IMR-90 (cell line): Measurements from ENCODE around the gene TSR3. TPM values are rescaled to one million over a fixed set of nuclear protein-coding genes. Genes with fewer than 3 reads are reported as not detected.

ENCODE experiments used
- ATAC-seq: fragments of 200-7000 bp; cut with Tn5 transposase; 2 replicates; pipeline ENCODE4 v1.9.1; 2020; ENCODE audit warnings: low read depth, mild to moderate bottlenecking, moderate library complexity
- BruUV-seq: library from RNA; stranded (reverse); fragments of 400-500 nt; replicated peaks from 2 replicates; lab custom pipeline; 2021; lab: Mats Ljungman, UMichigan
- CTCF ChIA-PET: fragments of 300-600 bp; formaldehyde crosslinking; extraction: SDS; loops from one replicate; lab custom pipeline; 2021; ENCODE audit warnings: antibody characterized with exemption; lab: Yijun Ruan, JAX
- POLR2A ChIA-PET: fragments of 300-600 bp; sonication (Branson Sonifier 250); formaldehyde crosslinking; loops from one replicate; lab custom pipeline; 2022; ENCODE audit warnings: antibody characterized with exemption; ENCODE audit not compliant: unreplicated experiment; lab: Charles Lee
- DNase-seq: peaks from one replicate; pipeline ENCODE4 v3.0.0; 2013
- H2AFZ ChIP-seq: replicated peaks from 2 replicates; pipeline ENCODE3; 2013; ENCODE audit warnings: low read length, mild to moderate bottlenecking; ENCODE audit not compliant: poor library complexity
- H2AK5ac ChIP-seq: 2 replicates; pipeline ENCODE4 v1.6.1; 2013; ENCODE audit warnings: low read depth, low read length, inconsistent platforms
- H2AK9ac ChIP-seq: replicated peaks from 2 replicates; pipeline ENCODE3; 2013; ENCODE audit warnings: mild to moderate bottlenecking, low read depth, low read length, moderate library complexity; ENCODE audit not compliant: poor library complexity
- H2BK120ac ChIP-seq: 2 replicates; pipeline ENCODE4 v1.6.1; 2013; ENCODE audit warnings: low read depth, low read length, inconsistent platforms
- H2BK15ac ChIP-seq: 3 replicates; pipeline ENCODE4 v1.6.1; 2013; ENCODE audit warnings: low read depth, low read length, inconsistent platforms
- H2BK20ac ChIP-seq: 2 replicates; pipeline ENCODE4 v1.6.1; 2013; ENCODE audit warnings: low read depth, mild to moderate bottlenecking, inconsistent platforms, low read length, moderate library complexity
- H2BK5ac ChIP-seq: 2 replicates; pipeline ENCODE4 v1.6.1; 2013; ENCODE audit warnings: mild to moderate bottlenecking, low read depth, low read length, inconsistent platforms; ENCODE audit not compliant: poor library complexity, severe bottlenecking
- H3K14ac ChIP-seq: replicated peaks from 2 replicates; pipeline ENCODE4 v1.6.1; 2013; ENCODE audit warnings: low read depth, low read length, inconsistent platforms
- H3K18ac ChIP-seq: 2 replicates; pipeline ENCODE4 v1.6.1; 2013; ENCODE audit warnings: low read depth, low read length, control low read depth
- H3K23ac ChIP-seq: 2 replicates; pipeline ENCODE4 v1.6.1; 2013; ENCODE audit warnings: low read depth, low read length, inconsistent platforms
- H3K27ac ChIP-seq: 2 replicates; pipeline ENCODE4 v1.5.1; 2013; ENCODE audit warnings: mild to moderate bottlenecking, control low read depth, low read length; ENCODE audit not compliant: insufficient read depth
- H3K27me3 ChIP-seq: 2 replicates; pipeline ENCODE4 v1.6.1; 2013; ENCODE audit warnings: low read length; ENCODE audit not compliant: control insufficient read depth, insufficient read depth
- H3K36me3 ChIP-seq: 2 replicates; pipeline ENCODE4 v1.6.1; 2013; ENCODE audit warnings: low read length, mixed read lengths; ENCODE audit not compliant: control insufficient read depth, insufficient read depth
- H3K4ac ChIP-seq: 2 replicates; pipeline ENCODE4 v1.6.1; 2013; ENCODE audit warnings: low read depth, low read length, inconsistent platforms
- H3K4me1 ChIP-seq: 2 replicates; pipeline ENCODE4 v1.6.1; 2013; ENCODE audit warnings: low read length, mixed read lengths; ENCODE audit not compliant: control insufficient read depth, insufficient read depth
- H3K4me2 ChIP-seq: 2 replicates; pipeline ENCODE4 v1.6.1; 2013; ENCODE audit warnings: low read depth, mild to moderate bottlenecking, control low read depth, low read length, moderate library complexity
- H3K4me3 ChIP-seq: 2 replicates; pipeline ENCODE4 v1.5.1; 2013; ENCODE audit warnings: low read depth, mild to moderate bottlenecking, control low read depth, low read length, moderate library complexity; ENCODE audit not compliant: insufficient read depth
- H3K56ac ChIP-seq: 2 replicates; pipeline ENCODE4 v1.6.1; 2013; ENCODE audit warnings: low read length, inconsistent platforms; ENCODE audit not compliant: insufficient read depth; ENCODE audit errors: extremely low read depth
- H3K79me1 ChIP-seq, 2 experiments: 2 replicates each; pipeline ENCODE4 v1.6.1; 2013; ENCODE audit warnings: low read length in 2 of 2, inconsistent platforms in 1 of 2, low read depth in 1 of 2
- H3K9ac ChIP-seq: 2 replicates; pipeline ENCODE4 v1.6.1; 2013; ENCODE audit warnings: low read depth, low read length, control low read depth
- H3K9me1 ChIP-seq: 2 replicates; pipeline ENCODE4 v1.6.1; 2013; ENCODE audit warnings: low read length, inconsistent platforms; ENCODE audit not compliant: insufficient read depth
- H3K9me3 ChIP-seq: 2 replicates; pipeline ENCODE4 v1.6.1; 2013; ENCODE audit warnings: low read length; ENCODE audit not compliant: control insufficient read depth, insufficient read depth
- H4K20me1 ChIP-seq: 2 replicates; pipeline ENCODE4 v1.6.1; 2013; ENCODE audit warnings: low read length, inconsistent platforms; ENCODE audit not compliant: insufficient read depth
- H4K5ac ChIP-seq: 2 replicates; pipeline ENCODE4 v1.6.1; 2013; ENCODE audit warnings: mild to moderate bottlenecking, low read depth, low read length, control low read depth
- H4K8ac ChIP-seq, 2 experiments: 2 replicates each; pipeline ENCODE4 v1.6.1; 2013; ENCODE audit warnings: low read depth in 2 of 2, low read length in 2 of 2, control low read depth in 1 of 2, inconsistent platforms in 1 of 2
- H4K91ac ChIP-seq: 2 replicates; pipeline ENCODE4 v1.6.1; 2013; ENCODE audit warnings: low read depth, low read length, inconsistent platforms; ENCODE audit not compliant: insufficient read depth
- BHLHE40 ChIP-seq: fragments of 150-350 bp; IDR thresholded peaks from 2 replicates; pipeline ENCODE4 v1.6.1; 2016; ENCODE audit warnings: mild to moderate bottlenecking, low read depth, low read length
- CEBPB ChIP-seq: IDR thresholded peaks from 2 replicates; pipeline ENCODE4 v1.6.1; 2012; ENCODE audit warnings: low read depth, low read length, improper control_type of control experiment
- FOS ChIP-seq: fragments of 150-350 bp; IDR thresholded peaks from 2 replicates; pipeline ENCODE4 v1.6.1; 2016; ENCODE audit warnings: low read depth, low read length
- MAFK ChIP-seq: IDR thresholded peaks from 2 replicates; pipeline ENCODE4 v1.6.1; 2012; ENCODE audit warnings: low read depth, low read length, improper control_type of control experiment
- MAZ ChIP-seq: IDR thresholded peaks from 2 replicates; pipeline ENCODE4 v1.6.1; 2012; ENCODE audit warnings: low read depth, mild to moderate bottlenecking, low read length, improper control_type of control experiment, moderate library complexity, borderline replicate concordance
- MXI1 ChIP-seq: IDR thresholded peaks from 2 replicates; pipeline ENCODE4 v1.6.1; 2012; ENCODE audit warnings: low read depth, mild to moderate bottlenecking, low read length, moderate library complexity, borderline replicate concordance
- NFE2L2 ChIP-seq: fragments of 150-350 bp; IDR thresholded peaks from 2 replicates; pipeline ENCODE4 v1.6.1; 2016; ENCODE audit warnings: low read depth, mild to moderate bottlenecking, low read length
- POLR2A ChIP-seq: IDR thresholded peaks from 2 replicates; pipeline ENCODE4 v1.6.1; 2012; ENCODE audit warnings: mild to moderate bottlenecking, low read depth, low read length
- RAD21 ChIP-seq: IDR thresholded peaks from 2 replicates; pipeline ENCODE4 v1.6.1; 2012; ENCODE audit warnings: low read length, improper control_type of control experiment
- RFX5 ChIP-seq: IDR thresholded peaks from 2 replicates; pipeline ENCODE4 v1.8.0; 2012; ENCODE audit warnings: low read depth, mild to moderate bottlenecking, low read length, moderate library complexity
- SMC3 ChIP-seq: fragments of 150-350 bp; IDR thresholded peaks from 2 replicates; pipeline ENCODE4 v1.6.1; 2016; ENCODE audit warnings: low read depth, mild to moderate bottlenecking, antibody characterized with exemption, low read length, moderate library complexity
- WGBS, 2 experiments: methylation state at CpG; one replicate each; pipeline versions ENCODE4 v1.1.5 to v1.1.7; 2013; ENCODE audit warnings: missing lambda C conversion rate in 2 of 2; ENCODE audit not compliant: insufficient read length in 1 of 2; ENCODE audit errors: extremely low coverage in 2 of 2; 5-methylcytosine and 5-hydroxymethylcytosine counted together
- dilution Hi-C: fragments of 300-500 bp; cut with HindIII; formaldehyde crosslinking; loops from one replicate; pipeline ENCODE4 v1.14.3; 2018; ENCODE audit warnings: low sequenced_read_pairs; ENCODE audit not compliant: unreplicated experiment
- in situ Hi-C: fragments of 300-500 bp; cut with MboI; formaldehyde crosslinking; loops from 3 replicates; pipeline ENCODE4 v1.14.3; 2019; ENCODE audit warnings: low sequenced_read_pairs, inconsistent platforms, mixed read lengths
- intact Hi-C: fragments of 100-400 bp; cut with micrococcal nuclease; formaldehyde crosslinking; loops from 2 replicates; pipeline ENCODE4 v1.10.0; 2022
- polyA plus RNA-seq, 3 experiments: library from polyadenylated mRNA; depleted of rRNA; stranded (reverse); fragments of >200 nt; gene quantifications; 2 replicates each; pipeline ENCODE4 v1.2.3, GENCODE V29; 2012; ENCODE audit warnings: low replicate concordance in 1 of 3
- total RNA-seq: library from RNA; depleted of rRNA; stranded (reverse); fragments of >200 nt; gene quantifications from 2 replicates; pipeline ENCODE4 v1.2.3, GENCODE V29; 2012
- TF ChIP-seq, protein P1 (sequence below): fragments of 150-350 bp; IDR thresholded peaks from 2 replicates; pipeline ENCODE4 v1.6.1; 2017; ENCODE audit warnings: mild to moderate bottlenecking, antibody characterized with exemption, low read length, low read depth
- TF ChIP-seq, protein P2 (sequence below): conservative IDR thresholded peaks from 2 replicates; pipeline ENCODE4 v1.5.1; 2012; ENCODE audit warnings: mild to moderate bottlenecking, low read depth, low read length, improper control_type of control experiment
- TF ChIP-seq, protein P3 (sequence below): fragments of 150-350 bp; IDR thresholded peaks from 2 replicates; pipeline ENCODE4 v1.6.1; 2016; ENCODE audit warnings: low read depth, mild to moderate bottlenecking, low read length, moderate library complexity, borderline replicate concordance

The TSR3 gene
- total and polyA plus RNA-seq, 2 of the 4 experiments (the other 2 are of a cell fraction) = 38.0 to 52.9 TPM

DNA sequence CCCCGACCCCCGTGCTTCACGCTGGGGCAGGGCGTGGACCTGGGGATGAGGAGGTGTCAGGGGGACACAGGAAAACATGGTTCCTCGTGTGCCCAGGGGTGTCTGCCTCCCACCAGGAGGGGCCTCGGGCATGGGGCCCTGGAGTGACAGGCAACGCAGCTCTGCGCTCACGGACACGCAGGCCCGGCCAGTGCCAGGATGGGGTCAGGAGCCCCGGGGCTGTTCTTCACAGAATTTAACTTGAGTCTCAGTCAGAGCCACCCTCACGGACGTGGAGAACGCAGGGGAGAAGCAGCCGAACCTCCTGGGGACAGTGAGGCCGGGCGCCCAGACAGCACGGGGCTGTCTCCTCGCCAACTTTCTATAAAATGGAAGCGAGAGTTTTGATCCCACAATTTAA is 46.1 kb upstream of the TSR3 start:
- CTCF ChIA-PET = no interaction called here
- no peak for TF ChIP-seq MAFK
- TF ChIP-seq NFE2L2 = no peak
- no peak for TF ChIP-seq BHLHE40
- no peak for TF ChIP-seq CEBPB
- no peak for TF ChIP-seq RAD21
- TF ChIP-seq MXI1 = no peak
- TF ChIP-seq, protein P1, sequence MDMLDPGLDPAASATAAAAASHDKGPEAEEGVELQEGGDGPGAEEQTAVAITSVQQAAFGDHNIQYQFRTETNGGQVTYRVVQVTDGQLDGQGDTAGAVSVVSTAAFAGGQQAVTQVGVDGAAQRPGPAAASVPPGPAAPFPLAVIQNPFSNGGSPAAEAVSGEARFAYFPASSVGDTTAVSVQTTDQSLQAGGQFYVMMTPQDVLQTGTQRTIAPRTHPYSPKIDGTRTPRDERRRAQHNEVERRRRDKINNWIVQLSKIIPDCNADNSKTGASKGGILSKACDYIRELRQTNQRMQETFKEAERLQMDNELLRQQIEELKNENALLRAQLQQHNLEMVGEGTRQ = no peak
- no peak for TF ChIP-seq RFX5
- TF ChIP-seq MAZ = no peak
- TF ChIP-seq, protein P2, sequence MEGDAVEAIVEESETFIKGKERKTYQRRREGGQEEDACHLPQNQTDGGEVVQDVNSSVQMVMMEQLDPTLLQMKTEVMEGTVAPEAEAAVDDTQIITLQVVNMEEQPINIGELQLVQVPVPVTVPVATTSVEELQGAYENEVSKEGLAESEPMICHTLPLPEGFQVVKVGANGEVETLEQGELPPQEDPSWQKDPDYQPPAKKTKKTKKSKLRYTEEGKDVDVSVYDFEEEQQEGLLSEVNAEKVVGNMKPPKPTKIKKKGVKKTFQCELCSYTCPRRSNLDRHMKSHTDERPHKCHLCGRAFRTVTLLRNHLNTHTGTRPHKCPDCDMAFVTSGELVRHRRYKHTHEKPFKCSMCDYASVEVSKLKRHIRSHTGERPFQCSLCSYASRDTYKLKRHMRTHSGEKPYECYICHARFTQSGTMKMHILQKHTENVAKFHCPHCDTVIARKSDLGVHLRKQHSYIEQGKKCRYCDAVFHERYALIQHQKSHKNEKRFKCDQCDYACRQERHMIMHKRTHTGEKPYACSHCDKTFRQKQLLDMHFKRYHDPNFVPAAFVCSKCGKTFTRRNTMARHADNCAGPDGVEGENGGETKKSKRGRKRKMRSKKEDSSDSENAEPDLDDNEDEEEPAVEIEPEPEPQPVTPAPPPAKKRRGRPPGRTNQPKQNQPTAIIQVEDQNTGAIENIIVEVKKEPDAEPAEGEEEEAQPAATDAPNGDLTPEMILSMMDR = no peak
- no peak for TF ChIP-seq POLR2A
- TF ChIP-seq SMC3 = no peak
- TF ChIP-seq FOS = no peak
- TF ChIP-seq, protein P3, sequence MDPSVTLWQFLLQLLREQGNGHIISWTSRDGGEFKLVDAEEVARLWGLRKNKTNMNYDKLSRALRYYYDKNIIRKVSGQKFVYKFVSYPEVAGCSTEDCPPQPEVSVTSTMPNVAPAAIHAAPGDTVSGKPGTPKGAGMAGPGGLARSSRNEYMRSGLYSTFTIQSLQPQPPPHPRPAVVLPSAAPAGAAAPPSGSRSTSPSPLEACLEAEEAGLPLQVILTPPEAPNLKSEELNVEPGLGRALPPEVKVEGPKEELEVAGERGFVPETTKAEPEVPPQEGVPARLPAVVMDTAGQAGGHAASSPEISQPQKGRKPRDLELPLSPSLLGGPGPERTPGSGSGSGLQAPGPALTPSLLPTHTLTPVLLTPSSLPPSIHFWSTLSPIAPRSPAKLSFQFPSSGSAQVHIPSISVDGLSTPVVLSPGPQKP = no peak
- no peaks in the 10 kb centered on the region for H3K4me1 ChIP-seq
- 33% methylated on average over 1 of the region's 21 CpGs; no CpG with 5 or more reads in 1 of the 2 experiments for WGBS, 2 experiments
- no peak overlapping the region for H2AK5ac ChIP-seq
- H3K27me3 ChIP-seq = no peaks in the 10 kb centered on the region
- no peaks in the 10 kb centered on the region for H4K20me1 ChIP-seq
- intact Hi-C loops = no loop called here
- no peak overlapping the region for H2BK15ac ChIP-seq
- no peak overlapping the region for H3K4me3 ChIP-seq
- no TSS peak for BruUV-seq
- no peak overlapping the region for H4K8ac ChIP-seq
- no peak overlapping the region for H3K27ac ChIP-seq
- no peak for ATAC-seq
- no peak overlapping the region for H3K18ac ChIP-seq
- no peak overlapping the region for H2BK120ac ChIP-seq
- no peaks in the 10 kb centered on the region for H3K9me3 ChIP-seq
- no peak overlapping the region for H2AFZ ChIP-seq
- no peak overlapping the region for H3K23ac ChIP-seq
- POLR2A ChIA-PET = no interaction called here
- H3K36me3 ChIP-seq = peaks cover 45% of the 10 kb centered on the region
- in situ Hi-C loops = no loop called here
- DNase-seq = no peak
- no peak overlapping the region for H3K4ac ChIP-seq
- no peak overlapping the region for H3K4me2 ChIP-seq
- dilution Hi-C loops = no loop called here
- H4K91ac ChIP-seq = no peak overlapping the region
- no peaks in the 10 kb centered on the region for H3K79me1 ChIP-seq
- H3K14ac ChIP-seq = no peak overlapping the region
- H3K9me1 ChIP-seq = no peaks in the 10 kb centered on the region
- H3K9ac ChIP-seq = no peak overlapping the region
- no peak overlapping the region for H3K56ac ChIP-seq
- H2AK9ac ChIP-seq = no peak overlapping the region
- H4K5ac ChIP-seq = no peak overlapping the region
- no peak overlapping the region for H2BK5ac ChIP-seq
- no peak overlapping the region for H2BK20ac ChIP-seq
